ENCODE data around the gene ALG14. TPM values are rescaled to one million over a fixed set of nuclear protein-coding genes. Genes with fewer than 3 reads are reported as not detected.

Gene ALG14
- total RNA-seq, 4 donors from 2014 or later: 0.46 to 1.9 (median 1.1) TPM

DNA sequence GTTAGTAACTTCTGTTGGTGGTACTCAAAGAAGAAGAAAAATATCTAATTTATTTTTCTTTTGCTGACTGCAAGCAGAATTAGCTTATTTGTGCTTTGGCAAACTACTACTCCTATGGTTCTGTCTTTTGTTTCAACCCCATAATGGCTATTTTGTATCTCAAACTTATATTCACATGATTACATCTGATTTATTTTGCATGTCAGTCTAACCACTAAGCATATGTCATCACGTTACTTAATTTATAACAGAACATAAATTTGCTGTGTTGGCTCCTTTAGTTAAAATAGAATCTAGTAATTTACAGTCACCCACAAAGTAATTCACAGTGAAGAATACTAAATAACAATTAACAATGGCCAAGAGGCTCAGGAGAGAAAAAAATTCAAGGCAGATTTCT is 106.7 kb downstream of the ALG14 start:
- no peak for TF ChIP-seq POLR2A (IDR thresholded peaks at IDR 0.05)
- TF ChIP-seq, protein P1, sequence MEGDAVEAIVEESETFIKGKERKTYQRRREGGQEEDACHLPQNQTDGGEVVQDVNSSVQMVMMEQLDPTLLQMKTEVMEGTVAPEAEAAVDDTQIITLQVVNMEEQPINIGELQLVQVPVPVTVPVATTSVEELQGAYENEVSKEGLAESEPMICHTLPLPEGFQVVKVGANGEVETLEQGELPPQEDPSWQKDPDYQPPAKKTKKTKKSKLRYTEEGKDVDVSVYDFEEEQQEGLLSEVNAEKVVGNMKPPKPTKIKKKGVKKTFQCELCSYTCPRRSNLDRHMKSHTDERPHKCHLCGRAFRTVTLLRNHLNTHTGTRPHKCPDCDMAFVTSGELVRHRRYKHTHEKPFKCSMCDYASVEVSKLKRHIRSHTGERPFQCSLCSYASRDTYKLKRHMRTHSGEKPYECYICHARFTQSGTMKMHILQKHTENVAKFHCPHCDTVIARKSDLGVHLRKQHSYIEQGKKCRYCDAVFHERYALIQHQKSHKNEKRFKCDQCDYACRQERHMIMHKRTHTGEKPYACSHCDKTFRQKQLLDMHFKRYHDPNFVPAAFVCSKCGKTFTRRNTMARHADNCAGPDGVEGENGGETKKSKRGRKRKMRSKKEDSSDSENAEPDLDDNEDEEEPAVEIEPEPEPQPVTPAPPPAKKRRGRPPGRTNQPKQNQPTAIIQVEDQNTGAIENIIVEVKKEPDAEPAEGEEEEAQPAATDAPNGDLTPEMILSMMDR (IDR thresholded peaks at IDR 0.05): no peak
- WGBS, 2 donors: 52 to 58% methylated on average over 1 of the region's 1 CpG
- intact Hi-C loops (cut with DNase I; ENCODE audit: low total_unique reads): no loop called here
- H3K4me3 ChIP-seq (ENCODE audit: low read depth, poor library complexity, severe bottlenecking): no peak overlapping the region
- DNase-seq (ENCODE audit: low spot score in 2 of 2): no peak

DNA sequence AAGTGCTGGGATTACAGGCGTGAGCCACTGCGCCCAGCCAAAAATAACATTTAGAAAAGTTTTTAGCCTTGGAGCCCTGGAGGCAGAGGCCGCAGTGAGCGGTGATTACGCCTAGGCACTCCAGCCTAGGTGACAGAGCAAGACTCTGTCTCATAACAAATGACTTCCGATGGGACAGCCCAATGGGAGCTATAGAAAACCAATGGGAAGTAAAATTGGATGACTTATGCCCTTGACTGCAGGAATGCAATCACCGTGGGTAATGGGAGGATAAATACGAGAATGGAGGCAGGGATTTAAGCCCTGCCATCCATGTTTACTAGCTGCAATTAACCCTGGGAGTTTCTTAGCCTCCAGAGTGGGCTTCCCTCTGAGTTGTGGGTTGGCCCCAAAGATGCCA is 108.9 kb downstream of the ALG14 start:
- TF ChIP-seq, protein P1 (IDR thresholded peaks at IDR 0.05): no peak
- TF ChIP-seq POLR2A (IDR thresholded peaks at IDR 0.05): no peak
- WGBS, 2 donors: 77 to 78% methylated on average over 8 of the region's 8 CpGs
- no peak overlapping the region for H3K4me3 ChIP-seq (ENCODE audit: low read depth, poor library complexity, severe bottlenecking)

DNA sequence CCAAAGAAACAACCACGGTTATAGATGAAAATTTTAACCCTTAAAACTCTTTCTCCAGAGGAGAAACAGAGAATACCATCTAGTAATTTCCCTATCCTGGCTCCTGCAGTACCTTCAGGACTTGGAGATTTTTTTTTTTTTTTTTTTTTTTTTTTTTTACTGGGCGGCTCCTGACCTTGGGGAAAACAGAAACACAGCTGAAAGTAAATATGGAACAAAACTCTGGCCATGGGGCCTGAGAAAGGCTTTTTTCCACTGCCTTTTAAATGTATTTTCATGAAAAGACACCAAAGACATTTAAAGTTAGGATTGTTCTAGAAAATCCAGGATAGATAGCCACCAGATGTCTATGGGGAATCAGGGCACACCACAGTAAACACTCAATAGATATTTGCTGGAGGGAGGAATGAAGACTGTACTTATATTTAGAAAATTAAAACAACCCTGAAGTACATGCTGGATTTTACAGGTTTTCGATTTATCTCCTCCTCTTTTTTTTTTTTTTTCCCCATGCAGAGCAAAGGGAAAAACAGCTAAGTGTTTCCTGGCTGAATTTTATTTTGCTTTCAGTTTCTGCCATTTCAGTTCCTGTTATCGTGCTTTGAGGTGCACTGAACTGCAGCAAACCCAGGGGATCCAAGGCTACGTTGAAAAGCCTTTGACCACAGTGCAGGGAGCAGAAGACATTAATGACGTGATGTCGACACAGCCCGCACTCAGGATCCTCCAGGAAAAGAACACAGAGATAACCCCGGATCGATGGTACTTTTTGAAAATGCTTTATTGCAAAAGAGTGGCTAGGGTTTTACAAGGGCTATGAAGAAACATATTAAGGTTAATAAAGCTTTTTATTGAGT is 110.1 kb downstream of the ALG14 start:
- no peak overlapping the region for H3K4me3 ChIP-seq (ENCODE audit: low read depth, poor library complexity, severe bottlenecking)
- WGBS, 2 donors: 38 to 43% methylated on average over 10 of the region's 10 CpGs
- intact Hi-C loops (cut with DNase I; ENCODE audit: low total_unique reads): no loop called here
- no peak for DNase-seq (ENCODE audit: low spot score in 2 of 2)
- TF ChIP-seq POLR2A (IDR thresholded peaks at IDR 0.05): no peak
- TF ChIP-seq, protein P1 (IDR thresholded peaks at IDR 0.05): no peak

More for the DNA sequence above, 108.9 kb downstream of the ALG14 start:
- DNase-seq (ENCODE audit: low spot score in 2 of 2): no peak
- intact Hi-C loops (cut with DNase I; ENCODE audit: low total_unique reads): no loop called here

DNA sequence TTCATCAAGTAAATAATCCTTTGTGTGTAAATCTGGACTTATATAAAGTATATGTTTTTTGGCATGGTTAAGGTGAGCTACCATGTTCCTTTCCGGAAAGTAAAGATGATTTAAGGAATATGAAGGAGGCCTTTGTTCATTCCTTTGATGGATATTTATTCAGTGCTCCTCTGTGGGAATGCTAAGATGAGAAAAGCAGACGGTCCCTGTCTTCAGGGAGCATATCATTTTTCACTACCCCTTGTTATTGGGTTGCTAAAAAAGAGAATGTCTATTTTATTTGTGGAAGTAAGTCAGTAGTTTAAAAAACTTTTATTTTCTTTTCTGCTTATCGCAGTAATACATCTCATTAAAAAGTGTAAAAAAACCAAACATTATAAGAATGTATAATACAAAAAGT is 110.8 kb downstream of the ALG14 start:
- WGBS, 2 donors: 90 to 91% methylated on average over 3 of the region's 3 CpGs
- no peak overlapping the region for H3K4me3 ChIP-seq (ENCODE audit: low read depth, poor library complexity, severe bottlenecking)
- intact Hi-C loops (cut with DNase I; ENCODE audit: low total_unique reads): no loop called here
- no peak for DNase-seq (ENCODE audit: low spot score in 2 of 2)
- TF ChIP-seq POLR2A (IDR thresholded peaks at IDR 0.05): no peak
- TF ChIP-seq, protein P1 (IDR thresholded peaks at IDR 0.05): no peak

DNA sequence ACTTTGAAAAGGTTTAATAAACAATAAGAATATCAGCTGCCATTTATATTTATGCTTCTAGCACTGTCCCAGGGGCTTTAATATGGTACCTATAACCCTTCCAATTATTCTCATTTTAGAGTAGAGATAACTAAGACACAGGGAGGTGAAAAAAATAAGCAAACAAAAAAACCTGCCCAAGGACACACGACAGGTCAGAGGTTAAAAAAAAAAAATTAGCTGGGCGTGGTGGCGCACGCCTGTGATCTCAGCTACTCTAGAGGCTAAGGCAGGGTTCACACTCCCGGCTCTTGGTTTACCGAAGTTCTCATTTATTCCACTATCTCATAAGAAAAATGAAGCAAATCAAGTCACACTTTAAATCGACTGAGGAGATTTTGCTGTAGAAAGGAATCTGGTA is 111.2 kb downstream of the ALG14 start:
- intact Hi-C loops (cut with DNase I; ENCODE audit: low total_unique reads): no loop called here
- no peak for DNase-seq (ENCODE audit: low spot score in 2 of 2)
- TF ChIP-seq POLR2A (IDR thresholded peaks at IDR 0.05): no peak
- TF ChIP-seq, protein P1 (IDR thresholded peaks at IDR 0.05): no peak
- WGBS, 2 donors: 94 to 97% methylated on average over 7 of the region's 7 CpGs
- no peak overlapping the region for H3K4me3 ChIP-seq (ENCODE audit: low read depth, poor library complexity, severe bottlenecking)

All from lower leg skin (tissue), 4 donors.